ENCODE data around the gene RAB27B. TPM values are rescaled to one million over a fixed set of nuclear protein-coding genes. Genes with fewer than 3 reads are reported as not detected.

The RAB27B gene
- total RNA-seq, 1 donor from 2014 or later = 0.11 TPM

GRCh38 chr18:54878659-54879358 is 50.5 kb downstream of the RAB27B start:
- no peaks in the 10 kb centered on the region for H3K9me3 ChIP-seq
- H3K4me1 ChIP-seq = no peaks in the 10 kb centered on the region
- no peaks in the 10 kb centered on the region for H3K27me3 ChIP-seq
- no peak for DNase-seq (ENCODE audit: low spot score in 2 of 2)
- H3K27ac ChIP-seq = no peak overlapping the region
- TF ChIP-seq CTCF (IDR thresholded peaks at IDR 0.05) = no peak
- intact Hi-C loops (cut with DNase I) = no loop called here
- no peaks in the 10 kb centered on the region for H3K36me3 ChIP-seq
- no peak overlapping the region for H3K4me3 ChIP-seq

- Histone ChIP-seq H3K27ac (no peak overlapping the region), H3K27me3 (no peaks in the 10 kb centered on the region), H3K4me3 (no peak overlapping the region), H3K36me3 (no peaks in the 10 kb centered on the region), H3K9me3 (no peaks in the 10 kb centered on the region), H3K4me1 (no peaks in the 10 kb centered on the region)
- DNase-seq (ENCODE audit: low spot score in 2 of 2) = no peak
- intact Hi-C loops (cut with DNase I) = no loop called here
- no peak for TF ChIP-seq CTCF (IDR thresholded peaks at IDR 0.05)
Measured at GRCh38 chr18:54879691-54880090, 51.4 kb downstream of the RAB27B start.

DNA sequence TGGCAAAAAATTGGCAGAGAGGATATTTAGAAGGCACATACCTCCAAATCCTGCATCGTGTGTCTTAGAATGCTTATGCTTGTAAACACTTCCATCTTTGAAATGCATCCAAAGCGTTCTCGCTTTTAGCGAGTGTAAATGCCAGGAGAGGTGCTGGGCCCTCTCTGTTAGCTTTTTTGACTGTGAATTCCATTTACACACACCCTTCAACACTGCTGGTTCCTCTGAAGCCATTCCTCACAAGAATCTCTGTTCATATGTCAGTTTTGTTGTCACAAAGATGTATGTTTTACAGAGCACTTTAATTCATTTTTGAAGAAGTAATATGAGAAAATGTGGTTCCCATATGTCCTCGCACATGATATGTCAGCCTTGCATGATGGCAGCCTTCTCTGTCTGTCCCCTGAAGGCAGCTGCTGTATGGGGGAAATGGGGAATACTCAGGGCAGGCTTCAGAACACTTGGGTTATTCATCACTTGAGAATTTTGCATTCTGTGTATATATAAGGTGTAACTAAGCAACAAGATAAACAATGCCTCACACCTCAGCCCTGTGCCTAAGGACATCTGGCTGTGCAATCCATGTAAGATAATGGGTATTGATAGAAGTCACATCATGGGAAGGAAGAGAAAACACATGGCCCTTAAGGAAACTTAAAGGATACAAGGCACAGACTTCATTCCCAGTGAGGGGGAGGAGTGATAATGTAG is 52.3 kb downstream of the RAB27B start:
- no peaks in the 10 kb centered on the region for H3K4me1 ChIP-seq
- H3K9me3 ChIP-seq = no peaks in the 10 kb centered on the region
- intact Hi-C loops (cut with DNase I) = no loop called here
- no peak for DNase-seq (ENCODE audit: low spot score in 2 of 2)
- no peaks in the 10 kb centered on the region for H3K27me3 ChIP-seq
- no peaks in the 10 kb centered on the region for H3K36me3 ChIP-seq
- H3K4me3 ChIP-seq = no peak overlapping the region
- H3K27ac ChIP-seq = no peak overlapping the region
- no peak for TF ChIP-seq CTCF (IDR thresholded peaks at IDR 0.05)

DNA sequence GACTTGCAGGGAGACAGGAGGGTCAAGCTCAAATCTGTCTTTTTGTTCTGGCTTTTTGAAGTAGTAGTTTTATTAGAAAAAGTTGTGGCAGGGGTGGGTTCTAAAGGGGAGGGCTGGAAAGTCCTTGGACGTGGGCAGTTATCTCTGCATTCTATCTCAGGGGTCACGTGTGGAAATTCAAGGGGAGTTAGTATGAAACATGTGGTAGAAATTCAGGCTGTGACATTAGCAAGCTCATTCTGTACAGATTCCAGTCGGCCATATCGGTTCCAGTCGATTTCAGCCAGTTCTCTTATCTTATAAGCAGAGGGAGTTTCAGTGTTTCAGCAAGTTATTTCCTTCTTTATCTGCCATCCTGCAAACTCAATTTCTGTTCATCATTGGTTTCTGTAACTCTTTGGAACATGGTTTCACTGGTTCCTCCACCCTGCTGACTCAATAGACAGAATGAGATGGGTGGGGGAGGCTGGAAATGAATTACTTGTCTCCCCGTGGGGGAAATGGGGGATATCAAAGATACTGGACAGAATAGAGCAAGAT is 53.0 kb downstream of the RAB27B start:
- intact Hi-C loops (cut with DNase I) = no loop called here
- Histone ChIP-seq H3K4me3 (no peak overlapping the region), H3K4me1 (no peaks in the 10 kb centered on the region), H3K27me3 (no peaks in the 10 kb centered on the region), H3K27ac (no peak overlapping the region), H3K9me3 (no peaks in the 10 kb centered on the region), H3K36me3 (no peaks in the 10 kb centered on the region)
- TF ChIP-seq CTCF (IDR thresholded peaks at IDR 0.05) = no peak
- no peak for DNase-seq (ENCODE audit: low spot score in 2 of 2)

- no peaks in the 10 kb centered on the region for H3K27me3 ChIP-seq
- H3K27ac ChIP-seq = no peak overlapping the region
- DNase-seq (ENCODE audit: low spot score in 2 of 2) = no peak
- H3K36me3 ChIP-seq = no peaks in the 10 kb centered on the region
- no peak for TF ChIP-seq CTCF (IDR thresholded peaks at IDR 0.05)
- H3K4me3 ChIP-seq = no peak overlapping the region
- H3K9me3 ChIP-seq = no peaks in the 10 kb centered on the region
- H3K4me1 ChIP-seq = no peaks in the 10 kb centered on the region
- intact Hi-C loops (cut with DNase I) = no loop called here
Measured at GRCh38 chr18:54882318-54882717, 54.0 kb downstream of the RAB27B start.
